HG02678 (cell line): ENCODE results near the gene ASAP3.
"Not testable (repeated sequence)": the region's sequence is repeated elsewhere in the genome, so short reads cannot be mapped to it uniquely, and the experiment has no call there.

Experiments used
- ATAC-seq: cut with Tn5 transposase; IDR thresholded peaks from one replicate; pipeline ENCODE4 v1.9.1; 2021; ENCODE audit warnings: mild to moderate bottlenecking, moderate library complexity; ENCODE audit not compliant: unreplicated experiment

The ASAP3 gene

DNA sequence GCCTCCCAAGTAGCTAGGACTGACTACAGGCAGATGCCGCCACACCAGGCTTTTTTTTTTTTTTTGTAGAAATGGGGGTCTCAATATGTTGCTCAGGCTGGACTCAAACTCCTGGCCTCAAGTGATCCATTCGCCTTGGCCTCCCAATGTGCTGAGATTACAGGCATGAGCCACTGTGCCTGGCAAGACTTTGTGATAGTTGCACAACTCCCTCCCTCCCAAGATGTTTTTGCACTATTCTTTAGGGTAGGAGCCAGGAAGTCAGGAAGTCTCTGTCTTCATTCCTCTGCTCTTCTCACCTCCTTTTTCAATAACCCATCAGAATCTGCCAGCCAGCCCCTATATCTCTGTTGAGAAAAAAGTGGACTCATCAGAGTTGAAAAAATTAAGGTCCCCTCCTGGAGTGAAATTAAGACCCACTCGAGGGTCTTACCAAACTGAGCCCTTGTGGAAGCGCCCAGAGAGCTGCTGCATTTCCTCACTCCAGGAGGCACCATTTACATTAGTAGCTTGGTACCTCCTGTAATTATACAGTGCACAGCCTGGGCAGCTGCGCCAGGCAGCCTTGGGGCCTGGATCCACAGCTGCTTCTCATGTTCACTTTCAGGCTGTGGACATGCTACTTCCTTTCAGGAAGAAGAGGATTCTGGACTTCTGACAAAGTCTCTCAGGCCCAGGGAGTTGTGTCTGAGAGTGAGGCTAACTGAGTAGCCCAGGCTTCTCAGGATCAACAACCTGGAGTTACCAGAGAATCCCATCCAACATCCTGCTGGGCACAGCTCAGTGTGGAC is 83.5 kb downstream of the ASAP3 start:
- ATAC-seq = no peak

DNA sequence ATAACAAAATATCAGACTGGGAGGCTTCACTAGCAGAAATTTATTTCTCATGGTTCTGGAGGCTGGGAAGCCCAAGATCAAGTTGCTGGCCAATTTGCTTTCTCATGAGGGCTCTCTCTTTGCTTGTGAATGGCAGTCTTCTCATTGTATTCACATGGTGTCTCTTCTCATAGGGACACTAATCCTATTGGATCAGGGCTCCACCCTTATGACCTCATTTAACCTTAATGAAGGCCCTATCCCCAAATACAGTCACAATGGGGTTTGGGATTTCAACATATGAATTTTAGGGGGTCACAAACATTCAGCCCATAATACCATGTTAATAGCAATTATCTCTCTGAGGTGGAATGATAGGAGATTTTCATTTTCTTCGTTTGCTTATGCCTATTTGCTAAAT is 84.8 kb downstream of the ASAP3 start:
- no peak for ATAC-seq

DNA sequence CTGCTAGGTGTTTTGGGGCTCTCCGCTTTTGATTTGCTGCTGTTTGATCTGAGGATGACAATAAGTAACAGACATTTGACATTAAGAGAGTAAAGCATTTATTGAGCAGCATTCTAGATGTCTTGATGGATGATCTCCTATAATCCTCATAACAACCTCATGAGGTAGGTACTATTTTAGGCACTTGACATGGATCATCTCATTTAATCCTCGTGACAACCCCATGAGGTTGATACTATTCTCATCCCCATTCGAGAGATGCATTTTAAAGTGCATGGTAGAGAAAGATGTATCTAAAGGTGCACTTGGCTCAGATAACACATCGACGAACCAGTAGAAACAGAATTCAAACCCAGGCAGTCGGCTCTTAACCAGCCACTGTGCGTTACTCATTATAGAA is 86.1 kb downstream of the ASAP3 start:
- ATAC-seq = no peak

DNA sequence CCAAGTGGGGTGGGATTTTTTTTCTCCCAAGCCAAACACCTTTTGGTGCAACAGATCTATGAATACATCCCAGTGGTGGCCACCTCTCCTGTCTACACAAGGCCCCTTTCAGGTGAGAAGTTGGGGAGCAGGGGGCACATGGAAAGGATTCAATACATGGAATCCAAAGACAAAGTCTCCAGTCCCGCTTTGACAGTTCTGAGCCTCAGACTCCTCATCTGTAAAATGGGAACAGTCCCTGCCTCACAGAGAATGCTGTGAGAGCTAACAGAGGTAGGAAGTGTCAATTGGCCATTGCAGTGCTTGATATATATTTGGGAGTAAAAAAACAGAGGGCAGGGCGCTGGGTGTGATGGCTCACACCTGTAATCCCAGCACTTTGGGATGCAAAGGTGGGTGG is 87.6 kb downstream of the ASAP3 start:
- ATAC-seq = no peak

DNA sequence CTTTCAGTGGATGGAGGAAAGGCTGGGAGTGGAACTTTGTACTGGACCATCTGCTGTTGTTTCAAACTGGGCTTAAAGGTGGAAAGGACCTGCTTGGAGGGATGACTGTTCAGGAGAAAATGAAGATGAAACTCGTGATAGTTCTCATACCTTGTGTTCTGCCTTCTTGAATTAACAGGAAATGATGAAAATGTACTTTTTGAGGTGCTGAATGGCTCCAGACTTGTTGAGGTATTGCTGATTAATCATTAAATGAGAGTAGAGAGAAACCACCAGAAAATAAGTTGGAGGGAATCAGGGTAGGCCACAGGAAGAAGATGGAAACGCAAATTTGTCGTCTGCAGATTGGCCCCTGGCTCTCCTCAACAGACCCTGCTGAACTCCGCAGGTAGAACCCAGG is 88.1 kb downstream of the ASAP3 start:
- no peak for ATAC-seq

DNA sequence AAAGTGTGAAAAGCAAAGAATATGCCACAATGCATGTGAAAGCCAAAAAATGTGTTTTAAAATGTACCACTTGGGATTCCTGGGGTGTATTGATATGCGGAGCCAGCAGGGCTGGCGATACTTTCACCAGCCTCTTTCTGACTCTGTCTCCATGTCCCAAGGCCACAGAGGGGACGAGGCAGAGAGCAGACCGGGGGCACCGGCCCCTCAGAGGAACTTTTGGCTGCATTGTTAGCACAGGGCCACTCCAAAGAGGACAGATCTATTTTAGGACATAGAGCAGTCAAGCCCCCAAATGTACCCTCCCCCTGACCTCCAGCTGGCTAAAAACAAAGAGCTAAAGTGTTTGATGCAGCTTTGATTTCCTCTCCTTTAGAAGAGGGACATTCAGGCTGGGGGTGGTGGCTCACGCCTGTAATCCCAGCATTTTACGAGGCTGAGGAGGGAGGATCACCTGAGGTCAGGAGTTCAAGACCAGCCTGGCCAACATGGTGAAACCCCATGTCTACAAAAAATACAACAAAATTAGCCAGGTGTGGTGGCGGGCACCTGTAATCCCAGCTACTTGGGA is 88.7 kb downstream of the ASAP3 start:
- no peak for ATAC-seq

DNA sequence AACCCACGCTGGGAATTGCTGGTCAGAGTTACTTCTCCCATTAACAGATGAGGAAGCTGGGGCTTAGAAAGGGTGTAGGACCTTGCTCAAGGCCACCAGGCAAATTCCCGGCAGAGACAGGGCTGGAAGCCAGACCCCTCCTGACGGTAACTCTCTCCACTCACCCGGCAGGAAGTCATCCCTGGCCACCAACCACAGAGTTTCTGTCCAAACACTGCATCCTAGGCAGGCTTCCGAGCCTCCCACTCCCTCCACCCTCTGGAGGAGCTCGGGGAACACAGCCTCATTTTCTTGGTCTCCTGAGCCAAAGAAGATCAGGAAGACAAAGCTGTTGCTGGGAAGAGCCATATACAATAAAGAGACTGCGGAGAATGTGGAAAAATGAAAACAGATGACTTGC is 89.3 kb downstream of the ASAP3 start:
- ATAC-seq = no peak

DNA sequence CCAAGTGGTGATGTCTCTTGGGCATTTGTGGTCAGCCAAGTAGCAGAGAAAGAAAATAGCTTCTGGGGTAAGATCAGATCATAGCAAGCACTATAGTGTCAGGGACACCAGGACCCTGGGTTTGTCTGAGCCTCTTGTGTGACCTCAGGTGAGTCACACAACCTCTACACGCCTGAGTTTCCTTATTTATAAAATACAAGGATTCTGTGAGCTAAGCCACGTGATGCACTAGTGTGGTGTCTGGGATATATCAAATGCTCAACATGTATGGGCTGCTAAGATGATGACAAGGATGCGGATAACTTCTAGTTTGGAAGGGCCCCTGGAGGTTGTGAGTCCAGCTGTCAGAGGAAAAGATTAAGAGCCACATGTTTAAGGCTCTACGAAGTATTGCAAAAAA is 89.8 kb downstream of the ASAP3 start:
- ATAC-seq = no peak

DNA sequence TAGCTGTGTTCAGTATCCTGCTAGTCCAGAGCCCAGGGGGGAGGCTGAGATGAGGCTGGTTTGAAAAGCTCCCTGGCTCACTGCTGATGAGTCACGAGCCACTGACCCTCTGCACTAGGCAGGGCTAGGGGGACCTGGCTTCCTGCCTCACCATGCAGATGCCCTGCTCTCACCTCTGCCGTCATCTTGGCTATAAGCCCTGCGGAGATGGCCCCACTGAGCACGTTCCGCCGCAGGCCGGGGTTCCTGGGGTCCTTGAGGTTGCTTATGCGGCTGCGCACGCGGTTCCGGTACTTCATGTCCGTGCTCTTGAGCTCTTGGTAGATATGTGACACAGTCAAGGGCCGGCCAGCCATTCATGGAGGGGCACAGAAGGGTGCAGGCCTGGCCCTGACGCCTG is 90.3 kb downstream of the ASAP3 start:
- no peak for ATAC-seq

DNA sequence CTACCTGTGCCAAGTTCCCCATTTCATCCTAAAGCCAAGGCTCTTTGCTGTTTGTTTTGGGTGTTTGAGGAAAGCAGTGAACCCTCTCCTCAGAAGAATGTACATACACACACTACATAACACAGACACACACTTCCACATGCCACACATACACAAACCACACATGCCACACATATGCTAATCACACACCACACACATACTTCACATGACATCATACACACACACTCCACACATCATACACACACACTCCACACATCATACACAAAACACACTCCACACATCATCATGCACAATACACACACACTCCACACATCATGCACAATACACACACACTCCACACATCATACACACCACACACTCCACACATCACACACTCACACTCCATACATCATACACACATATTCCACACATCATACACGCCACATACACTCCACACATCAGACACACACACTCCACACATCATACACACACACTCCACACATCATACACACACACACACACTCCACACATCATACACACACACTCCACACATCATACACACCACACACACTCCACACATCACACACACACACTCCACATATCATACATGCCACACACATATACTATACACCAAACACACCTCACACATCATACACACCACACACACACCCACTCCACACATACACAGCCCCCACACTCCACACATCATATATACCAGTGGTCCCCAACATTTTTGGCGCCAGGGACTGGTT is 91.7 kb downstream of the ASAP3 start:
- ATAC-seq = no peak

DNA sequence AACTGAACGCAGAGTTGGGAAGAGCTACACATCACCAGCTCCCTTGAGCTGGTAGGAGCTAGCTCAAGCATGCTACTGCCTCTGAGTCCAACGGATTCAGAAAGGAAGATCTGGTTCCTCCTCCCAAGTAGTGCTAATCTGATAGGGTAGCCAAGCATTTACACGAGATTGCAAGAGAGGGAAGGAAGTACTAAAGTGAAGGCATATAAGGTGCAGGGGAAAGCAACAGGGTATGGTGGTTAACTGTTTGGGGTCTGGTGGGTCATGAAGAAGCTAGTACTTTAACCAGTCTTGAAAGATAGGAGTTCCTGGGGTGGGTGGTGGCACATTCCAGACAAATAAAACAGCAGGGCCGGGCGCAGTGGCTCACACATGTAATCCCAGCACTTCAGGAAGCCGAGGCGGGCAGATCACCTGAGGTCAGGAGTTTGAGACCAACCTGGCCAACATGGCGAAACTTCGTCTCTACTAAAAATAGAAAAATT is 94.1 kb downstream of the ASAP3 start:
- ATAC-seq = no peak

DNA sequence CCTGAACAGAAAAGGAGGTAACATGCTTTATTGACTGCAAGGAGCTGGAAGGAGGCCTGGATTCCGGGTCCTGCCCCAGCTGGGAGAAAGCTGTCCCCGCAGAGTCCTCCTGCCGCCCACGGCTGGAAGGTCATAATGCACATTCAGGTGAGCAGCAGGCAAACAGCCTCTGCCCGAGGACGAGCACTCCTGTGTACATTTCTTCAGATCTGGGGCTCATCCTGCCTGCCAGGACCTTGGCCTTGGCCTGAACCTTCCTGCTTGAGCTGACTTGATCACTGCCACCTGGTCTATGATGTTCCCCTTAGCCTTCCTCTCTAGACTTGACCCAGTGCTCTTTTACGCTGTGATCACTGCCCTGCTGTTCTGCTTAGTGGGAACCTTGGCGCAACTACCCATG is 96.5 kb downstream of the ASAP3 start:
- ATAC-seq = no peak

DNA sequence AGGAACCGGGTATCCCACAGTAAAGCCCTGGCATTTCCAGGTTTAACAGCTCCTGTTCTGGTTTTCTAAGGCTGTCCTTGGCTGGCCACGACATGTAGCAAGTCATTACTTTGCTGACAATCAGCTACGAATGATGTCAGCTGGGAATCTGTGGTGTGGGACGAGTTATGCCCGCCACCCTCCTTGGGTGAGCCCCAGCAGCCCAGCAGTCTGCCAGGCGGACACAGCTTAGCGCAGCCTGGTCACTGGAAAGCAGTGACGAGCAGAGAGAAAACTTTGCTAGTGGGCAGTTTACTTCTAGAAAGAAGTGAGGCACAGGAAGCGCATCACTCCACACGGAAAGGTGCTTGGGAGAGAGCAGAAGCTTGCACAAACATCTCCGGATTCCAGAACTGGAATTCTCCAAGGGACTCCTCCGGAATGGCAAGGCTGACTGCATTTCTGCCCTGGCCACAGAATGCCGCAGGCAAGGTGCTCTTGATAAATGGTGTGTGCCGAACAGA is 98.8 kb downstream of the ASAP3 start:
- no peak for ATAC-seq

DNA sequence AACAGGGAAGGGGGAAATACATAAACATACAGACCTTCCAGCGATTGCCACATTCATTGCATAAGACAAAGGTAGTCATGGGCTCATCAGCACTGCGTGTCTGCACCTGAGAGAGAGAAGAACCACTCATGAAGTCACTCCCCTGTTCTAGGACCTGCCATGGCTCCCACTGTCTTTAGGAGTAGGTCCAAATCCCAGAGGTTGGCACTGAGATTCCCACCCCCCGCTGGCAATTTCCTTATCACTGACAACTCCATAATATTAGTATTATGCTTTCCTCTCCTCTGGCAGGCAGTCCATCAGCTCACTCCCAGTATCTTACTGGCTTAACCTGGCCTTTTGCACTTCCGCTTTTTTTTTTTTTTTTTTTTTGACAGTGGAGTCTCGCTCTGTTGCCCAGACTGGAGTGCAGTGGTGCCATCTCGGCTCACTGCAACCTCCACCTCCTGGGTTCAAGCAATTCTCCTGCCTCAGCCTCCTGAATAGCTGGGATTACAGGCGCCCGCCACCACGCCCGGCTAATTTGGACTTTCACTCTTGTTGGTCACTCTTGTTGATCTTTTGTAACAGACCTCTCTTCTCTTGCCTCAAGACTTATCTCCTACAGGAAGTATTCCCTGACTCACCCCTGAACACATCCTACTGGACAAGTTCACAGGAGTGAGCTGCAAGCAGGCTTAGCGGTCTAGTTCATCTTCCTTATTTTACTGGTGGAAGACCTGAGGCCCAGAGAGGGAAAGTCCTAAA is 99.5 kb downstream of the ASAP3 start:
- no peak for ATAC-seq

DNA sequence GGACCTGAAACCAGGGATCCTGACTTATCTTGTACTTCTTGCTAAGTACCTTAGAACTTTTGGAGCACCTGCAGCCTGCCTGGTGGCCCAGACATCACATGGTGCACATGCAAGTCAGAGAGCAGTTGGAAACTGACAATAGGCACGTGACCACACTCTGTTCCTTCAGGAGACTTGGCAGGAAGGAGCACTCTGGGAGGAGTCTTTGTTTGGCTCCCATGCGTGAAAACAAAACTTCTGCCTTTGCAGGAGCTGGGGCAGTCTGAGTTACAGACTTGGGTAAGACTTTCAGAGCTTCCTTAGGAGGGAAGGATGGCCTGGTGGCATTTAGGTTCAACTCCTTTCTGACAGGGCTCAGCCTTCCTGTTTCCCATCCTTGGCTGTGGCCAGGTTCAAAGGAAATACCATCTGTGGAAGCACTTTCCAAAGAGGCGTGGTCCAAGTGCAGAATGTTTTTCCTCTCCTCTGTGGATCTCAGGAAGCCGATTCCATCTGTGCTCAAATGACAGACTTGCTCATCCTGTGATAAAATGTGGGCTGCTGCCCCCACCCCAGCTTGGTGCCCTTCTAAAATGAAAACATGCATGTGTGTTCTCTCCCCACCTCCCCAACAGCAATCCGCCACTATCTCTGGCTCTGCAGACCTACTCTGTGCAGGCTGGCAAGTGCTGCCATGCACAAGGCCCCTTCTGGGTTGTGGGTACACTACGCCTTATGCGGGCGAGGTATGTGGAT is 100.2 kb downstream of the ASAP3 start:
- ATAC-seq = no peak

DNA sequence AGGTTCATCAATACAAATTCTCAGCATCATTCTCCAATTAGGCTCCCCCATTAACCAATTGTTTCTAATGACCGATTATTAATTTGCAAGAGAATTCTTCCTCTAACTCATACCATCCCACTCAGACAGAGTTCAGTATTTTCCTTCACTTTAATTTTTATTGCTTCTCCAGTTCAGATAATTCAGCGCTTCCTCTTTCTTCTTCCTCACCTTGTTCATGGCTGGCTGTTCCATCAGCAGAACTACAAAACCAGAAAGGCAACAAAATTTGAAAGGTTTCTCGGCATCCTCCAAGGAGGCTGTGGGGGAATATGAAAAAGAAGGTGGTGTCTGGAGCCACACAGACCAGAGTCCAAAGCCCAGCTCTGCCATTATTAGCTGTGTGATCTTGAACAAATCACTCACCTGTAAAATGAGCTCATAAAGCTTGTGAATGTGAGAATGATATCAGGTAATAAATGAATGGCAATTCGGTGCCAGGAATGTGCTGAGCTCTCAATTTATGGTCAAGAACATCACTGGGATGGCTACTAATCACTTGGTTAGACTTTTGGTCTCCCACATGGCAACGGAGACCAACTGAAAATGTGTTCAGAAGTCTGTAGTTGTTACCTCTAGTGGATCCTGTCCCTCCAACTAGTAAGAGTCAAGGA is 102.6 kb downstream of the ASAP3 start:
- ATAC-seq = no peak

DNA sequence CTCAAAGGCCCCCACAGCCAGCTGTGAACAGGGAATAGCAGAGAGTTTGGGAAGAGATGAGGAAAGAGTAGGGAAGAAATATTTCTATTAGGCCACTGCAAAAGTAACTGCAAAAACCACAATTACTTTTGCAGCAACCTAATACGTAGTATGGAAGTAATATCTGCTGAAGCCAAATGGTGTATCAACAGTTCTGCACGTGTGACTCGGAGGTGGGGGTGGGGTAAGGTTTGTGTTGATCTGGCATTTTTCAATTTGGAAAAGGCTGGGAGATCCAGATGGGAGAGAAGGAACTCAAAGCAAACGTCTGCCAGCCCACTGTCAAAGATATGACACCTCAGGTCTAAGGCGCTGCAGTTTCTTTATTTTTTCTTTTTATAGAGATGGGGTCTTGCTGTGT is 103.3 kb downstream of the ASAP3 start:
- no peak for ATAC-seq

DNA sequence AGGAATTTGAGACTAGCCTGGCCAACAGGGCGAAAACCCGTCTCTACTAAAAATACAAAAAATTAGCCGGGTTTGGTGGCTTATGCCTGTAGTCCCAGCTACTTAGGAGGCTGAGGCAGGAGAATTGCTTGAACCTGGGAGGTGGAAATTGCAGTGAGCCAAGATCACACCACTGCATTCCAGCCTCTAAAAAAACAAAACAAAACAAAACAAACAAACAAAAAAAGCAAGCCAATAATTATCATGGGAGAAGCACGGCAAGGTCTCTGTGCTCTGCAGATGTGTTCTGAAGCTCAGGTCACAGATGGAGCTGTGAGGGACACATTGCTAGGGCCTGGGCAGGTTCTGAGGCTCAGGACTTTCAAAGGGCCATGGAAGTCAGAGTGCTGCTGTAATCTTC is 103.7 kb downstream of the ASAP3 start:
- not testable (repeated sequence) for ATAC-seq
